ENCODE measurements around the gene SPAG16.

GRCh38 chr2:213834746-213835145, 550.5 kb downstream of the SPAG16 start:
- TF ChIP-seq POLR2AphosphoS5 (IDR thresholded peaks at IDR 0.05; ENCODE audit: low read depth, low read length) (no peak), POLR2A (IDR thresholded peaks at IDR 0.05; ENCODE audit: low read depth, low read length) (no peak)
